Esophagus mucosa (tissue), 1 donor: ENCODE measurements around the gene GJA3. TPM values are rescaled to one million over a fixed set of nuclear protein-coding genes. Genes with fewer than 3 reads are reported as not detected.

Experiments used
- ATAC-seq: fragments of 200-7000 bp; cut with Tn5 transposase; one replicate; pipeline ENCODE4 v1.9.1; 2020
- total RNA-seq: library from RNA; stranded (reverse); gene quantifications from one replicate; pipeline ENCODE4 v1.2.4, GENCODE V29; 2023
- donor health status: DM: yes; HTN: yes; CAD: no.

Gene GJA3
- total RNA-seq, 1 donor from 2014 or later, result 1.5 TPM

- ATAC-seq, result peak; percentile 67
These were observed 33.0 kb downstream of the GJA3 start for GRCh38 chr13:20127562-20128458.

- ATAC-seq, result peak; percentile 24
These were observed 33.6 kb downstream of the GJA3 start for GRCh38 chr13:20127262-20127561.

GRCh38 chr13:20126541-20127261 lies 34.2 kb downstream of the GJA3 start:
- no peak for ATAC-seq

- ATAC-seq, result no peak
These were observed 35.1 kb downstream of the GJA3 start for GRCh38 chr13:20125783-20126165.

GRCh38 chr13:20125129-20125782 lies 35.6 kb downstream of the GJA3 start:
- no peak for ATAC-seq

- ATAC-seq, result no peak
These were observed 36.5 kb downstream of the GJA3 start for GRCh38 chr13:20124303-20124702.

GRCh38 chr13:20121159-20121525 lies 39.7 kb downstream of the GJA3 start:
- no peak for ATAC-seq

- no peak for ATAC-seq
These were observed 40.9 kb downstream of the GJA3 start for GRCh38 chr13:20119960-20120359.

GRCh38 chr13:20118268-20119140 lies 42.3 kb downstream of the GJA3 start:
- peak; percentile 72 for ATAC-seq

GRCh38 chr13:20116213-20116612 lies 44.6 kb downstream of the GJA3 start:
- no peak for ATAC-seq

GRCh38 chr13:20114066-20114610 lies 46.7 kb downstream of the GJA3 start:
- ATAC-seq, result no peak

- ATAC-seq, result no peak
These were observed 51.8 kb downstream of the GJA3 start for GRCh38 chr13:20109037-20109436.

- no peak for ATAC-seq
These were observed 54.1 kb downstream of the GJA3 start for GRCh38 chr13:20106742-20107141.

- ATAC-seq, result no peak
These were observed 55.6 kb downstream of the GJA3 start for GRCh38 chr13:20105161-20105689.

- peak; percentile 66 for ATAC-seq
These were observed 58.2 kb downstream of the GJA3 start for GRCh38 chr13:20102525-20103180.

- peak; percentile 26 for ATAC-seq
These were observed 59.2 kb downstream of the GJA3 start for GRCh38 chr13:20101467-20102316.

GRCh38 chr13:20099319-20099718 lies 61.5 kb downstream of the GJA3 start:
- no peak for ATAC-seq

GRCh38 chr13:20093951-20094350 lies 66.9 kb downstream of the GJA3 start:
- no peak for ATAC-seq

- ATAC-seq, result peak; percentile 59
These were observed 70.5 kb downstream of the GJA3 start for GRCh38 chr13:20090349-20090748.
